ENCODE data around the gene TMEM45A.
"Not testable (repeated sequence)": the region's sequence is repeated elsewhere in the genome, so short reads cannot be mapped to it uniquely, and the experiment has no call there.

Gene TMEM45A

DNA sequence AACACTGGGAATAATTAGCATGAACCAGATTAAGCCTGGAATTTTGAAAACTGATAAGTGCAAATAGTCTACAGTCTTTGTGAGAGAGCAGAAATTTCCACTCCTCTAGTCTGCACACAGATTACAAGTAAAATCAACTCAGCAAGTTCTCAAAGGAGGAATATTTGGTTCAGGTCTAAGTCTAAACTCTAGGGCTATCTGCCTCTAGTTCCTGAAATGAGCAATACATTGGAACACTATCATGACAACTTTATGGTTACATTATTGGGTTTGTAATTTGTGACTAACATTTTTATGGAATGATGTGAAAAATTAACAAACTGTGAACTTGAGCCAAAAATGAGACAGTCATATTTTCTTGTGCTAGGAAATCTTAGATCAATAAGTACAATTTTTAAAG, 86.2 kb downstream of the TMEM45A start:
- DNase-seq = no peak

DNA sequence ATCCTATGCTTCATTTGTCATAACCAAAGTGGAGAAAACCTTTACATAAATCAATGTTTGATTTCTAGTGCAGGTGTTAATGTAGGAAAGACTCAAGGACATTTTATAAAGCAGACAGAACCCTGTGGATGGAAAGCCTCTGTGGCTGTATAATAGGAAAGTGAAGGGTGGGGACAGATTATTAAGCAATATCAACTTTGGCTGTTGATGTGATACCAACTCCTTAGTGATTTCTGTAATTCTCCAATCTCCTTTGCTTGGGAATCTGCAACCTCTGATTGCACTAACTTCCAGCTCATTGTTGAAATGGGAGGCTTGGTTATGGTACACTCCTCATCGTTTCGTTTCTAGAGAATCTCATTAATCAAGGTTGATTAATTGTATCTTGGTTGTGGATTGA, 87.7 kb downstream of the TMEM45A start:
- DNase-seq = no peak

DNA sequence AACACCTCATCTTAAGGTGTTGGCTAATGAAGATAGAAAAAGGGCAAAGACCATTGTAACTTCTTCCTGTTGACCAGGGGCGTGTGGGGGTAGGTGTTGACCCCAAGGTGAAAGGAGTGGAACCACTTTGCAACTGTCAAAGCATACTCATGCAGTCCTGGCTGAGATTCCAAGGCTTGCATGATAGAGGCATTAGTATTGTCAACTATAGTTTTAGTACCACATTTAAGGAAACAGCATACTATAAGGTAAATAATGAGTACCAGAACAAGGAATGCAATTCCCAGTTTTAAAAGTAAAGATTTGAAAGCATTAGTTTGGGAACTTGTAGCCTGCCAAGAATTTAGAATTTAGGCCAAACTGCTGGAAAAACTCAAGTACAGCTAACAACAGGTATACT, 89.2 kb downstream of the TMEM45A start:
- no peak for DNase-seq

DNA sequence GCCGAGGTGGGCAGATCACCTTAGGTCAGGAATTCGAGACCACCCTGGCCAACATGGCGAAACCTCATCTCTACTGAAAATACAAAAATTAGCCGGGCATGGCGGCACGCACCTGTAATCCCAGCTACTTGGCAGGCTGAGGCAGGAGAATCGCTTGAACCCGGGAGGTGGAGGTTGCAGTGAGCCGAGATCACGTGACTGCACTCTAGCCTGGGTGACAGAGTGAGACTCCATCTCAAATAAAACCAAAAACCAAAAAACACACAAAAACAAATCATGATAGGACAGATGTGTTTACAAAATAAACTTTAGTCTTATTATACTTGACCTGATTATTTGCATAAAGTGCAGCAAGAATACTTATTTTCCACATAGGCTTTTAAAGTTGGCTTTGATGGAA, 89.7 kb downstream of the TMEM45A start:
- not testable (repeated sequence) for DNase-seq

DNA sequence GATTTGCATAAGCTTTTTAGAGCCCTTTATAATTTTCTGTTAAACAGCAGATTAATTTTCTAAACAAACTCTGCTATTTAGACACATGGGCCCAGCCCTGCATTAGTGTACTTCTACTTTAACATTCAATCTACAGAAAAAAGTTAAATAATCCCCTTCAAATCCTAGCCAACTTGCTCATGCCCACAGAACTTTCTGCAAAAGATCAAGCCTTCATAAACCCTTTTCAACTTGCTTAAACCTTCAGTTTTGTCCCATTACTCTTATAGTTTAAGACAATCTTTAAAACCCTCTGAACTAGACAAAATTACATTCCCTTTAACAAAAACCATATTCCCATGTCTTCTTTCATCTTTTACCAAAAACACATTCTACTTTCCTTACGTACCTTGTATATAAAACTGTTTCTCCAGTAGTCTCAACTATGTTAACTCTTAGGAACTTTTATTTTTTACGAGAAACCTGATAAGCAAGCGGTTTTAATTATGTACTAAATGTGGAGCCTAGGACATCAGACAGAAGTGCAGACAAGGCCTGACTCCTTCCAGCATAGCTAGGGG, 91.8 kb downstream of the TMEM45A start:
- DNase-seq = no peak

DNA sequence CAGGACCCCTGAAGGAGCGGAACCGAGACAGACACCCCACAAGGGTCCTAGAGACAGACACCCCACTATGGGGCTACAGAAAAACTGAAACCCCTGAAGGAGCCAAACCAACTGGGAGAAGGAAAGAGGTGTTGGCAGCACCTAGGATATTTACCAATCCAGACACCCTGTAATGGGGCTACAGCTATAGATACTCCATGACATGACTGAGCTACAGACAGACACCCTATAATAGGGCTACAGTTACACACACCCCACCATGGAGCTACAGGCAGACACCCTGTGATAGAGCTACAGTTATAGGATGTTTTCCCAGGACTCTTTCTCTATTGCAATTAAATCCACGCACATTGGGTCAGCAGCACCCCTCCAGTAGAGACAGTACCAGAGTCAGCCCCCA, 94.4 kb downstream of the TMEM45A start:
- DNase-seq = no peak

DNA sequence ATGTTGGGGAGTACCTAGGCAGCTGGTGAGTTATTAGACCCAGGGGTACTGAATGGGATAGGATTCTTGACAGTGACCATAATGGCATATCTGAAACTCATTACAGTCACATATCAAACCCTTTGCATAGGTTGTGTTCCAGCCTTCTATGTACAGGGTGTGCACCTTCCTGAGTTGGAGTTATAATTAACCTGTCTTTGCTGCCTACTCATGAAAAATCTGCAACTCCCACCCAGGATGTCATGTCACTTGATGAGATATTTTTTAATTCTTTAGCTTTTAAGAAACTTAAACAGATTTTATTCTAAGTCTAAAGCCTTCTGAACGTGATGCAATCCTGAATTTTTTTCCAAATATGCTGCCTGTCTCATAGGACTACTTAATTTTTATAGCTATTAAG, 95.8 kb downstream of the TMEM45A start:
- DNase-seq = no peak

DNA sequence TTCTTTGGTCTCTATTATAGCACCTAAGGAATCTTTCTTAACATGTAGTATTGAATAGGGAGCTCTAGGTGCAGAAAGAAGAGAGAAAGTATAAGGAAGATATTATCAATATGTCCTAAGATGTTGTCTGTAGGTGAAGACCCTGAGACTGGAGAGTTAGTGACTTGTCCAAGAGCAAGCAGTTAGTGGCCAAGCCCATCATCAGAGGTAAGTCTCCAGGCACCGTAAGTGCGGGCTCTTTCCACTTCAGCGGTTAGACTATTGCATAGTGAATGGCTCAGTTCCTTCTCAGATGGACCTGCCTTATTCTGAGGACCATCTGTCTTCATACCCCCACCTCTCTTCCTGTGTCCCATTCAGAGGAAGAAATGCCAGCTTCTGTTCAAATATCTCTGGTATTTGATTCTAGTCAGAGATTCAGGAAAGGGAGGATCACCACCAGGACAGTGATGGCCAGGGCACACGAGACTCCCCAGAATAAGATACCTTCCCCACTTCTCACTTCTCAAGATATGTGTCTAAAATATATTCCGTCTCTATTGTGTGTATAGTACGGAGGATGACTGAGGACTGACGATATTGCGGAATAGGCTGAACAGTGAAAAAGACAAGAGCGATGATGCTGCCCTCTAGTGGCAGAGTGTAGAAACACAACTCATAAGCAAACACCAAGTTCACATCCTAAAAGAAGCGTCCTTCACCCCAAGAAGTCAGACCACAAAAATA, 97.9 kb downstream of the TMEM45A start:
- DNase-seq = peak in 5 of 6 experiments; percentile 29 to 77 (median 43)

DNA sequence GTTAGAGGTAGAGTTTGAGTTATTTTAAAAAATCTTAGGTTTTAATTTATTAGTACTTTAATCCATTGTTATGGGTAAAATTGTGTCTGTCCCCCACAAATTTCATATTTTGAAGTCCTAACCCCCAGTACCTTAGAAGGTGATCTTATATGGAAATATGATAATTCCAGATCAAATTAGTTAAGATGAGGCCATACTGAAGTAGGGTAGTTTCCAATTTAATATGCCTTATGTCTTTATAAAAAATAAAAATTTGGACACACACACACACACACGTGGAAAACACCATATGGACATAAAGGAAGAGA, 98.4 kb downstream of the TMEM45A start:
- no peak for DNase-seq

DNA sequence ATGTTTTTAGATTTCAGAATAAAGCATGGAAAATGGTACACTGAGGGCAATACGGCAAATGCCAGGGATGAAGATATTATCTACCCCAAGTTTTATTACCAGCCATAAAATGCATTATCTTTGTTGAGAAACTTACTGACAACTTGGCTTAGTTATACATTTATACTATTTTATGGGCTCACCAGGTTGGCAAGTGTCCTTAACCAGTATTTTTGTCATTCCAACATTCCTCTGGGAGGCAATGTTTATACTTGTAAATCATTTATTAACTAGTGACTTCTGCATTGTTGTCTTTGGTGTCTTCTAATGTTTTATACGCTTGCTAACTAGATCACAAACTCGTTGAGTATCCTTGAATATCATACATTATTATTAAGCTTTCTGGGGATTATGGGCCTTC, 99.0 kb downstream of the TMEM45A start:
- DNase-seq = no peak

DNA sequence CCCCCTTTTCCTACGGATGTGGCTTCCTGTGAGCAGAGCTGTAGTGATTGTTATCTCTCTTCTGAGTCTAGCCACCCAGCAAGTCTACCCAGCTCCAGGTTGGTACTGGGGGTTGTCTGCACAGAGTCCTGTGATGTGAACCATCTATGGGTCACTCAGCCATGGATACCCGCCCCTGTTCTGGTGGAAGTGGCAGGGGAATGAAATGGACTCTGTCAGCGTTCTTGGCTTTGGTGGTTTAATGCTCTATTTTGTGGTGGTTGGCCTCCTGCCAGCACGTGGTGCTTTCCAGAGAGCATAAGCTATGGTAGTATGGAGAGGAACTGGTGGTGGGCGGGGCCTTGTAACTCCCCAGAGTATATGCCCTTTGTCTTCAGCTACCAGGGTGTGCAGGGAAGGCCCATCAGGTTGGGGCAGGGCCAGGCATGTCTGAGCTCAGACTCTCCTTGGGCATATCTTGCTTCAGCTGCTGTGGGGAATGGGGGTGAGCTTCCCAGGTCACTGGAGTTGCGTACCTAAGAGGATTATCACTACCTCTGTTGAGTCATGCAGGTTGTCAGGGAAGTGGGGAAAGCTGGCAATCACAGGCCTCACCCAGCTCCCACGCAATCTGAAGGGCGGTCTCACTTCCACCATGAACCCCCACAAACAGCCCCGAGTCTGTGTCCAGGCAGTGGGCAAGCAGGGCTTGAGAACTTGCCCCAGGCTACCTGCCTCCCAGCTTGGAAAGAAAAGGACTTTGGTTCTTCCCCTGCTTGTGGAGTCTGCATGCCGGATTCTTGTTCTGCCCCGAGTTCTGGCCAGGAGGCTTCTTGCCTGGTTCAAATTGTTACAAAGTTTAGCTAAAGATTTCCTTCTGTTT, 108.0 kb downstream of the TMEM45A start:
- peak in 1 of 6 experiments; percentile 1 for DNase-seq

DNA sequence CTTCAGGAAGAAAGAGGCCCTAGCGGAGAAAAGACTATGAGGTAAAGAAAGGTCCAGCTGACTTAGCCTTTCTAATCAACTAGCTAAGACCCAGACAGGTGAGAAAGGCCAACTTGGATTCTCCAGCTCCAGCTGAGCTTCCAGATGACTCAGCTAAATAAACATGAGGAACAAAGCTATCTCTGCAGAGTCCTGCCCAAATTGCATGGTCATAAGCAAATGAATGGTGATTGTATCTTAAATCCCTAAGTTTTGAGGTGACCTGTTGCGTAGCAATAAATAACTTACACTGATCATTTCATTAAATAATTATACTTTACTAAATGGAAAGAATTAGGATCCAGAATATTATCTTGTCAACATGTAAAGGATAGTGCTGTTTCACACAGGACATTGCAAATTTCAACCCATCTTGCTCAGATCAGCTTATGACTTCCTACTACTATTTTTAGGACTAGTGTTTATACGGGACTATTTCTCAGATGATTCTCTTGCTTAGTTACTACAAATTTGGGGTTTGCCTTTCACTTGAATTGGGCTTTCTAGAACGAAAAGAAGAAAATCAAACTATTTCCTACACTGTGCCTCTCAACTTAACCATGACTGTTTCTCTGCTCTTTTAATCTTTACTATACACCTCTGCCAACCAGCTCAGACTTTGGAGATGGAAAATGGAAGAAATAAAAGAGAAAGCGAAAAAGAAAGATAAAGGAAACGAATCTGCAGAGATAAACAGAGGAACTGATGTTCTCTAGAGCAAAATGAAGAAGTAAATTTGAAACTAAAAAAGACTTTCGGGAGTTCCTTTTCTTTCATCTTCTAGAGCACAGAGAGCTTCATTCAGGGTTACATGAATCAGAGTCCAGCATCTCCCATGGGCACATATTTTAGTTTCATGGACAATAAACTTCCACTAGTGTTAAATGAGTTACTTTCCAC, 110.4 kb downstream of the TMEM45A start:
- no peak for DNase-seq

DNA sequence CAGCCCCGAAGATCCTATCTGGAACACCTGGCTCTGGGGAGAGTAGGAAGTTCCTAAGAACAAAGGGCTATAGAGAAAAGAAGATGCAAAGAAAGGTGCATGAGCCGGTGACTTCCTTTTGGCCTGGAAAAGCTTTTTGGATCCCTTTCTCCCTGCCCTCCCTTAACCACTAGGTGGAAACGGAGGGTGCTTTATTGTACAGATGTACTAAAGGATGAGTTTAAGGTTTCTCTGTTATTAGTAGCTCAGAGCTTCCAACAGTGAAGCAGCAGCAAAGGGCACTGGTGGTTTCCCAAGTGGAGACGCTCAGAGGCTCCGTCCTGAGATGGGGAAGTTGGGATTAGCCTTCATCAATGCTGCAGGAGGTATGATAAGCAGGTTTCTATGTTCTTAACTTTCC, 111.0 kb downstream of the TMEM45A start:
- DNase-seq = no peak

DNA sequence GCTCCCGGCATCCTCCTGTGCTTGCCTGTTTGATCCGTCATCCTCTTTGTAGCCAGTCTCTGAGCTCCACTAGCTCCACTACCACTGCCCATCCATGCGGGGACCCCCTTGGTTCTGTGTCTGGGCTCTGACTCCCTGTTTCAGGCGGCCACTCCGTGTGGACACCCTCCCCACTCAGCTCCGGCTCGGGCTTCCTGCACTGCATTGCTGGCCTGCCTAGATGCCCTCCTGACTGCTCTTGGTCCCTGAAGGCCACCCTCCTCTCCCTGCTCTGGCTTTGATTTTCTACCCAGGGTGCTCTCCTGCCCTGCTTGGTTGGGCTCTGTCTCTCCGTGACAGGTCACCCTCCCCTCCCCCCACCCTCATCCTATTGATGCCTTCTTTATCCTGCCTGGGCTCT, 112.9 kb downstream of the TMEM45A start:
- no peak for DNase-seq

DNA sequence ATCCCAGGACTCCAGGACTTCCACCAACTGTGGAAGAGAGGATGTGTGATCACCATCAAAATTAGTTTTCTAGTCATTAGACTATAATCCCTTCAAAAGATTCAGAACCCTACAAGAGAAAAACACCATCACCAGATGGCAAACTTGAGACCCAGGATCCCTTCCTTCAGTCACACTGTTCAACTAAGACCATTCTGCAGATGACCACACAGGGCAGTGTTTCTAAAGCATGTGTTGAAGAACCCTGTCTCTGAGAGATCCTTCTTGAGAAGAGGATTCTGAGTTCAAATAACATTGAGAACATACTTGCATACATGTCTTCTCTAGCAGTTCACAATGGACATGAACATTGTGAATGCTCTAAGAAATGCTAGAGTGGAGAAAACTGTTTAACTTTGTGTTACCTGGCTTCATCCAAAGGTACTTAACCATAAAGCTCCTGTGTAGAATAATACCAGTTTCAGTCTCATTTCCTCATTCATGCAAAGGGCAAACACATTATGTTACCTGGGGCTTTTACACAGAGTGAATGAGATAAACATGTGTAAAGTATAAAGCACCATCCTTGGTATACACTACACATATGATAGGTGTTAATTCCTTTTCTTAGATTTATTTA, 114.6 kb downstream of the TMEM45A start:
- no peak for DNase-seq

DNA sequence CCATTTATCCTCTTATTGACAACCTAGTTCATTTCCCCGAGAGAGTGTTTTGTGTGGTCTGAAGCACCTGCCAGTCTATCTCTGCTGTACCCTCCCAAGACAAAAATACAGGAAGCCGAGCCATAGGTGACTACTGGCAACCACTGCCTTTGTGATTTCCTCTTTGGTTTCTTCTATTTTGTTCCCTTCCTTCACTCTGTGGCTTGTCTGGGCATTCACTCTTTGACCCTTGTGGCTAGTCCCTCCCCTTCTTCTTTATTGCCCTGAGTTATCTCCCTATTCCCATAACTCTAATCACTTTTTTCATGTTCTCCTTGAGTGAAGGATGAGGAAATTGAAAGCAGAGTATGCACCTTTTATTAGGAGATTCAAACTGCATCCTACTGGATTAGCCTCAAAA, 116.9 kb downstream of the TMEM45A start, which contains the start of gene ADGRG7:
TSS of gene ADGRG7 (plus strand) at position 297 of the 400 bp plus-strand sequence. CDS start 256 bp downstream, outside the sequence.
- DNase-seq = no peak

DNA sequence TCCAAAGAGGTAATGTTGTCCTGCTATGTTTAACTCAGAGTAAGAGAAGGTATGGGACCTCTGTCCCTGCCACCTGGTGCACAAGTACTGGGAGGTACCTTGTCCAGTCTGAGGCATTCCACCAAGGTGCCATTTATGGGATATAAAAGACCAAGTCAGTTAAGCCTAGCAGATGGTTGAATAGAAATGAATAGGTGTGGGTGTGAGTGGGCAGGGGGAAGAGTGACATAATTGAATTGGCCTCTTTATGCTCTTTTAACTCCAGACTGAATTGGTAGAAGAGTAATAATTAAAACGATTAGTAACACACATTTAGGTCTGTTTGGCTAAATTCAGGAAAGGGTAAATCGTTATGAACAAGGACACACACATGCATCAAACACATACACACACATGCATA, 117.5 kb downstream of the TMEM45A start:
- DNase-seq = no peak

DNA sequence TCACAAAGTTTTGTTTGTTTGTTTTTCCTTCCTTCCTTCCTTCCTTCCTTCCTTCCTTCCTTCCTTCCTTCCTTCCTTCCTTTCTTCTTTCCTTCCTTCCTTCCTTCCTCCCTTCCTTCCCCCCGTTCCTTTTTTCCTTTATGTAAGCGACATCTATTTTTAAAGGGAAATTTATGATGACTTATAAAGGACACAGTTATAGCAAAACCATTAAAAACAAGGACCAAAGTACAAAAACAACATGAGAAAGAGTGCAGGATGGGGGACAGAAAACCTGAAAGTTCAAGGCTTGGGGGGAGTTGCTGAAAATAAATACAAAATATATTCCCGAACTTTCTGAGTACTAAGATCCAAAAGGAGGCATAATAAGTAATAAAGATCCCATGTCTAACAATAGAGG, 118.8 kb downstream of the TMEM45A start:
- DNase-seq = no peak

DNA sequence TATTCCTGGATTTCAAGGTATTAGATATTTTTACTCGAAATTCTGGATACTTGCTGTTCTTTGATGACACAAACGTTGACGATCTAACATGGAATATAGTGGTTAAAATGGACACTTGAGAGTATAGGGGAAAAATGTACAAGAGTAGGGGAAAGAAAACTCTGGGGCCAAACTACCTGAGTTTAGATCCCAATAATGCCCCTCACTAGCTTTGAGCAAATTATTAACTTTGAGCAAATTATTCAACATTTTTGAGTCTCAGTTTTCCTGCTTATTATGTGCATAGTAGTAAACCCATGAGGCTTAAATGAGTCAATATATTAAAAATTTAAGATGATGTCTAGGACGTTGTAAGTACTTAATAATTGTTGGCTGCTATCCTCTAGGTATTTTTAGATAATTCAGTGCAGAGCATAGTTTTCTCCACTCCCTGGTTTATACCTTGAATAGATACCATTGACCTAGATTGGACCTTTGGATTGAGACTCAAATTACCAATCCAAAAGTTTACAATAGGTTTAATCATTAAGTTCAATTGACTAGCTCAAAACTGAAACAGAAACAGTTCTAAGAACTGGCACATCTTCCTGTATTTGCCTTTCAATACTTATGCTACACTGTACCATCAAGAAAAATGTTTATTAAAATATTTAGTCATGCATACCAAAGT, 121.4 kb downstream of the TMEM45A start:
- no peak for DNase-seq

DNA sequence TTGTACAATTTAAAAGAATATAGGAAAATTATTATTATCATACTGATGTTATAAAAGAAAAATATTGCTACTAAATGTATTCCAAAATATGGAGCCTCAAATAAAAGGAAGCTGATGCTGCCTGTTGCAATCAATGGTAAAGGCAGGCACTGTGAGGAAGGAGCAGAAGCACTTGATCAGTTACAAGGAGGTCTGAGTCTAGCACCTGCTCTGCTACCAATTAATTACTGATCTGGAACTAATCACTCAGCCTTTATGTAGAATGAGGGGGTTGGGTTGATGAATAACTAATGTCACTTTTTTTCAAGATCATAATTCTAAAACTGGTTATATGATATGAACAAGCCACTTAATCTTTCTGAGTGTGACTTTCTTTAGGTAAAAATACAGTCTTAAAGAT, 122.5 kb downstream of the TMEM45A start:
- DNase-seq = no peak

DNA sequence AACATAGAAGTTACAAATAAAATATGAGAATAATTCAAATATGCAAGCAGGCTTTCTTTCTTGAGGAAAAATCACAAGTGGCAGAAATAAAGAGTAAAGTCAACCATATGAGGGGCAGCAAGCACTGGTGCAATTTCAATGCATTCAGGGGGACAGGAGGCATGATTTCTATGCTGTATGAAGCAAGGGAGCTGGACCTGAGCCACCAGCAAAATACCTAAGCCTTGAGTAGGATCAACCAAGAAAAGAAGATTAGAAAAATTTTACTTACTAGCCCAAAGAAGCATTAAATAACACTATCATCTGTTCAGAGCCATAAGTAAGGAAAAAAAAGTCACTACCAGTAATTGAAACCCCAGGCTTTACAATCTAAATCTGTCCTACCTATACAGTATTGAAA, 123.3 kb downstream of the TMEM45A start:
- DNase-seq = no peak

DNA sequence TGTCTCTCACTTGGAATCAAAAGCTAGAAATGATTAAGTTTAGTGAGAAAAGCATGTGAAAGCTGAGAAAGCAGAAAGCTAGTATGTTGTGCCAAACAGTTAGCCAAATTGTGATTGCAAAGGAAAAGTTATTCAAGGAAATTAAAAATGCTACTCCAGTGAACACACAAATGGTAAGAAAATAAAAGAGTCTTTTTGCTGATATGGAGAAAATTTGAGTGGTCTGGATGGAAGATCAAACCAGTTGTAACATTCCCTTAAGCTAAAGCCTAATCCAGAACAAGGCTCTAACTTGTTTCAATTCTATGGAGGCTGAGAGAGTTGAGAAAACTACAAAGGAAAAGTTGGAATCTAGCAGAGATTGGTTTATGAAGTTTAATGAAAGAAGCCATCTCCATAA, 128.8 kb downstream of the TMEM45A start:
- DNase-seq = no peak

Data from stimulated activated naive CD4-positive, alpha-beta T cell (primary cell).